GM12892 (cell line): ENCODE measurements around the gene DRAXIN.

Experiments
- POLR2A ChIP-seq: IDR thresholded peaks from 2 replicates; pipeline ENCODE4 v1.6.1; 2011; ENCODE audit warnings: low read depth, low read length, control low read depth
- TAF1 ChIP-seq: IDR thresholded peaks from 2 replicates; pipeline ENCODE4 v1.6.1; 2011; ENCODE audit warnings: low read depth, mild to moderate bottlenecking, control low read depth, low read length, borderline replicate concordance

DNA sequence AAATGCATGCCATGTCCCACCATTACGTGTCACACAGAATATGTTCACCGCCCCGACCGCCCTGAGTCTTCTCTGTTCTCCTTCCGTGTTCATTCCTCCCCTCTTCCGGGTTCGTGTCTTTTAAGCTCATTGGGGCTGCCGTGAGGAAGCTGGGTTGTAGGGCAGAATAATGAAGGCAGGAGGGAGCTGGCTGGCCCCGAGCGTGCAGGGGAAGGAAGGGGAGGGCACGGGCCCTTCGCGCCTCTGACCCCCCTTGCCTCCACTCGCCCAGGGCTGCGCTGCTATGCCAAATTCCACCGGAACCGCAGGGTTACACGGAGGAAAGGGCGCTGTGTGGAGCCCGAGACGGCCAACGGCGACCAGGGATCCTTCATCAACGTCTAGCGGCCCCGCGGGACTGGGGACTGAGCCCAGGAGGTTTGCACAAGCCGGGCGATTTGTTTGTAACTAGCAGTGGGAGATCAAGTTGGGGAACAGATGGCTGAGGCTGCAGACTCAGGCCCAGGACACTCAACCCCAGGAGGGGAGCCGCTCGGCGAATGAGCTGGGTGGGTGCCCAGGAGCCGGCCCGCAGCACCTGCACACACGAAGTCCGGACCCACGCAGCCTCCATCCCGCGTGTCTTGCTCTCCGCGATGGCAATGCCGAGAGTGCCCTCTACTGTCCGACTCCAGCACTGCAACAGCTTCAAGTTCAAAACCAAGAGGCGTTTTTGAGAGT, 28.0 kb downstream of the DRAXIN start:
- no peak; the same call in 1 of the 2 replicates for TF ChIP-seq POLR2A
- no peak for TF ChIP-seq TAF1
